Transverse colon (tissue), 4 donors: Measurements from ENCODE around the gene RELL2.

Experiments used
- CTCF ChIP-seq, 5 experiments: fragments of 200-600 bp in 3 of 5; fragments of 450-650 bp in 2 of 5; sonication (generic) in 3 of 5; IDR thresholded peaks; 1 replicate in 2 of 5; 2 replicates in 3 of 5; pipeline ENCODE4 v1.5.1; 2016 to 2017; ENCODE audit warnings: antibody characterized with exemption in 5 of 5, inconsistent platforms in 3 of 5, mild to moderate bottlenecking in 2 of 5, moderate library complexity in 1 of 5
- POLR2A ChIP-seq: fragments of 450-650 bp; IDR thresholded peaks from one replicate; pipeline ENCODE4 v1.6.1; 2016; ENCODE audit warnings: antibody characterized with exemption, mild to moderate bottlenecking, moderate library complexity
- POLR2AphosphoS5 ChIP-seq, 3 donors: sonication (generic); formaldehyde crosslinking; IDR thresholded peaks; one replicate each; pipeline ENCODE4 v1.6.1; 2016; ENCODE audit warnings: antibody characterized with exemption in 3 of 3

- TF ChIP-seq POLR2A: no peak
- no peak for TF ChIP-seq CTCF (IDR thresholded peaks at IDR 0.05)
- TF ChIP-seq POLR2AphosphoS5 (IDR thresholded peaks at IDR 0.05): no peak
These were observed 36.3 kb downstream of the RELL2 start for GRCh38 chr5:141672841-141673813.
